SHP77 treated with DMSO at 0.1 percent for 48 hours (cell line): ENCODE measurements around the gene KCNK6.

Source experiments
- DNase-seq: peaks from one replicate; lab custom pipeline; 2025; lab: John Stamatoyannopoulos, UW

KCNK6 gene

DNA sequence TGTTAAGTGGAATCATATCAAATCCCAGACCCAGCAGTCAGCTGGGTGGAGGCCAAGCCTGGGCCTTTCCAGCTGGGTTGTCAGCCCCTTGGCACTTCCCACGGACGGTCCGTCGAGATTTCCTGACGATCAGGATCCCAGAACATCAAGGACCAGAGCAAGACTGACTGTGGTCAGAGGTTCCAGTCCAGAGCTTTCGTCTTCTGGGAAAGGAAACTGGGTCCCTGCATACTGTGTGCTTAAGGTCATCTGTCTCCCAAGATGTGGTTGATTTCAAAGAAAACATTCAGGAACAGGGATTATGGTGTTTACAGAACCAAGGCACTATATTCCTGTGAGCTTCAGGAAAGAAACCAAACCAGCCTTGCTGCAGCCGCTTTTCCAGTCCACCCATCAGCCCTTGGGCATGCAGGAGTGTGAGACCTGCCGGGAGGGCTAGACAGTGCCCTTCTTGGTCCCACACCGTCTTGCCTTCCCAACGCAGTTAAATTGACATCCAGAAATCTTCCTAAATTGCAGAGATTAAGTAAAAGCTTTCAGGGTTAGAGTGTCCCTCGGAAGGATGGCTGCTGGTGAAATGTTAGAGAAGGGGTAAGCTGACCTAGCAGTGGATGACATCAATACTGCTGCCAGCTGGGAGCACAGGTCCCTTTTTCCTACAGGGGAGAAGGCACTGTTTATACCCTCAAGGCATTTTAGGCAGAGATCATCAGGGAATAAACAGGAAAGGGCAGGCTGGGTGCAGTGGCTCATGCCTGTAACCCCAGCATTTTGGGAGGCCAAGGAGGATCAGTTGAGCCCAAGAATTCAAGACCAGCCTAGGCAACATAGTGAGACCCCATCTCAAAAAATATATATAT is 20.6 kb upstream of the KCNK6 start:
- DNase-seq = no peak

DNA sequence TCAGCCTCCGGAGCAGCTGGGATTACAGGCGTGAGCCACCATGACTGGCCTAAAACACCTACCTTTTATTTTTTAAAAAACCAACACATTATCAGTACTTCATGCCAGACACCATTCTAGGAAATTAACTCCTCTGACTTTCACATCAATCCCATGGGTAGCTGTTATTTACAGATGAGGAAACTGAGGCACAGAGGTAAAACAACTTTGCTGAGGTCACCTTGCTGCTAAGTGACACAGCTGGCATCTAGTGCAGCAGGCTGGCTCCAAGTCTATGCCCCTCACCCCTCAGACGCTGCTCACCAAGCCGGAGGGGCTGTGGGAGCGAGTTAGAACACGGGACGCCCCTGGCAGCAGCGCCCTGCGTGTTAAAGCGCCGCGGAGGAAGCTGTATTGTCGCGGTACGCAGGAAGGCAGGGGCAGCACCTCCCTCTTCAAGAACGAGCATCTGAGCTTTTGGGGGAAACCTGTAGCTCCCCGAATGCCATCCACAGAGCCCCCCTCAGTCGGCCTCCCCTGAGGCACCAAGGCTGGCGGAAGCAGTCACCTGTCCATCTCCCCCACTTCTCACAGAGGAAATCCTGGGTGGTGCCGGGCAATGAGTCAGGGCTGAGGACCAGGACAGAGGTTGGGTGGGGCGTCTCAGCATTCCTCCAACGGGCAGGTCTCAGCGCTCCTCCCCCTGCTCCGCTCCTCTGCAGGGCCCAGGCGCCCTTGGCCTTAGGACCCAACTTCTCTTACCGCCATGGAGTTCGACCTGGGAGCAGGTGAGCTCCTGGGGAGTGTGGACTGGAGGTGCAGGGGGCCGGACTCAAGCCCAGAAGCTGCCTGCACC is 15.9 kb upstream of the KCNK6 start, which contains the start of gene C19orf33:
C19orf33 (plus strand) TSS at position 735 of the 835 bp plus-strand sequence; CDS start at position 746, 11 bp downstream.
- no peak for DNase-seq

DNA sequence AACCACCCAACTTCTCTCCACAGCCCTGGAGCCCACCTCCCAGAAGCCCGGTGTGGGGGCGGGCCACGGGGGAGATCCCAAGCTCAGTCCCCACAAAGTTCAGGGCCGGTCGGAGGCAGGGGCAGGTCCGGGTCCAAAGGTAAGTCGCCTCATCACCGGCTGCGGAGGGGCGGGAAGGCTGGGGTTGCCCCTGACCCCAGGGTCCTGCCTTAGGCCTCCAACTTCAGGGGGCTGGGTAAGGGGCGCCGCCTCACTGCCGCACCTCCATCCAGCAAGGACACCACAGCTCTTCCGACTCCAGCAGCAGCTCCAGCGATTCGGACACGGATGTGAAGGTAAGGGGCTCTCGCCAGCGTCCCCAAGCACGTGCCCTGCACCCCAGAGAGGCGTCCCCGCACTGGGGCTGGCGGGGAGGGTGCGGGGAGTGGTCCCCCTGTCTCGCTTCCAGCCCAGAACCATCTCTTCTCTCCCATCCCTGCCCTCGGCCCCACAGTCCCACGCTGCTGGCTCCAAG is 15.2 kb upstream of the KCNK6 start:
- no peak for DNase-seq

DNA sequence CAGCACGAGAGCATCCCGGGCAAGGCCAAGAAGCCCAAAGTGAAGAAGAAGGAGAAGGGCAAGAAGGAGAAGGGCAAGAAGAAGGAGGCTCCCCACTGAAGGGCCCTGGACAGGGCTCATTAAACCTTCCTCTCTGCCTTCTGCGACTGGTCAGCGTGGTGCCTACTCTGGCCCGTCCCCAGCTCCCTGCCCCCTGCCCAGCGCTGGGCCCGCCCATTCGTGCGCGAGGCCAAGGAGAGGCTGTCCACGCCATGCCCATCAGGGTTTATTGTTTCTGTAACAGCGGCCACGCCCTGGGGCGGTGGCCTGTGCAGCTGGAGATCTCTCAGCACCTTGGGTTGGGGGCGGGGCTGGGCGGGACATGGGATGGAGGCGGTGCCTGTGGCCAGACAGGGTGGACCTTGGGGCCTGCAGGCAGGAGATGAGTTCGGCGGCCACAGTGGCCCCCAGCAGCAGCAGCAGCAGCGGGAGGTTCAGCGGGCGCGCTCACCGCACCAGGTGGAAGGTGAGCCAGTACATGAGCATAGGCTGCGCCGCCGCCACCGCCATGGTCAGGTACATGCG is 14.7 kb upstream of the KCNK6 start:
- DNase-seq = no peak

DNA sequence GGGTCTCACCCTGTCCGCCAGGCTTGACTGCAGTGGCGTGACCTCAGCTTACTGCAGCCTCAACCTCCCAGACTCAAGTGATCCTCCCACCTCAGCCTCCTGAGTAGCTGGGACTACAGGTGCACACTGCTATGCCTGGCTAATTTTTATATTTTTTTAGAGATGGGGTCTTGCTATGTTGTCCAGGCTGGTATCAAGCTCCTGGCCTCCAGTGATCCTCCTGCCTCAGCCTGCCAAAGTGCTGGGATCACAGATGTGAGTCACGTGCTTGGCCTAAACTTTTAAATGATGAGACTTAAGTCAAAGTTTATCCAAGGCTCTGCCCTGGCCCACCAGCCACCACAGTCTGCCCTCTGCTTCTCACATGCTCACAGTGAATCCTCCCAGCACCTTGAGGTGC is 13.4 kb upstream of the KCNK6 start:
- DNase-seq = no peak

DNA sequence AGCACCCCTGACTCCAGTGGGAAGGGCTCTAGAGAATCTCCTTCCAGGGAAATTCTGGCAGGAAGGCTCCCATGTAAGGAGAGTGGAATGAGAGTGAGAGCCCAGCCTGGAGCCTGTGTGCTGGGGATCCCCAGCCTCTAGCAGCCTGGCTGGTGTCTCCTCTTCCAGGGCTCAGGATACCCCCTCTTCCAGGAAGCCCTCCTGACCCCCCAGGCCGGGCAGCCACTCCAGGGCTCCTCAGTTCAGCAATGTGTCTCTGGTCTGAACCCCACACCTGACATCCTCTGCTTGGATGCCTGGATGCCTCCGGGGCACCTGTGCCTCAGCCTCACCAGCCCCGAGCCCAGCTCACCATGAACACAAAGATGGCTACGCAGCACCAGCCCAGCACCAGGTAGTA is 12.6 kb upstream of the KCNK6 start:
- no peak for DNase-seq

DNA sequence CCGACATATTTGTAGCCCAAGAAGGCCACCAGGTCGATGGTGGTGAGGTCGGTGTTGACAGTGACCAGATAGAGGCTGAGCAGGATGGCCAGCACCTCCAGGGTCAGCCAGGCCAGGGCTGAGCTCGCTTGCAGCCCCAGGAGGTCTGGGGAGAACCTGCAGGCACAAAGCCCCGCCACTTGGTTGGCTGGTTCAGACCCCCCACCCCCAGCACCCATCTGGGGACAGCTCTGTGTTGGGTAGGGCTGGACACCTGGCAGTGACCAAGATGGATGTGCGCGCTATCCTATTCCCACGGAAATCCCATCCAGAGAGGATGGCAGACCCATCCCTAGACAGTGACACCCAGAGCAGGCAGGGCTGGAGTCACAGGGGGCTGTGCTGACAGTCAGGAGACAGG is 12.0 kb upstream of the KCNK6 start:
- no peak for DNase-seq

DNA sequence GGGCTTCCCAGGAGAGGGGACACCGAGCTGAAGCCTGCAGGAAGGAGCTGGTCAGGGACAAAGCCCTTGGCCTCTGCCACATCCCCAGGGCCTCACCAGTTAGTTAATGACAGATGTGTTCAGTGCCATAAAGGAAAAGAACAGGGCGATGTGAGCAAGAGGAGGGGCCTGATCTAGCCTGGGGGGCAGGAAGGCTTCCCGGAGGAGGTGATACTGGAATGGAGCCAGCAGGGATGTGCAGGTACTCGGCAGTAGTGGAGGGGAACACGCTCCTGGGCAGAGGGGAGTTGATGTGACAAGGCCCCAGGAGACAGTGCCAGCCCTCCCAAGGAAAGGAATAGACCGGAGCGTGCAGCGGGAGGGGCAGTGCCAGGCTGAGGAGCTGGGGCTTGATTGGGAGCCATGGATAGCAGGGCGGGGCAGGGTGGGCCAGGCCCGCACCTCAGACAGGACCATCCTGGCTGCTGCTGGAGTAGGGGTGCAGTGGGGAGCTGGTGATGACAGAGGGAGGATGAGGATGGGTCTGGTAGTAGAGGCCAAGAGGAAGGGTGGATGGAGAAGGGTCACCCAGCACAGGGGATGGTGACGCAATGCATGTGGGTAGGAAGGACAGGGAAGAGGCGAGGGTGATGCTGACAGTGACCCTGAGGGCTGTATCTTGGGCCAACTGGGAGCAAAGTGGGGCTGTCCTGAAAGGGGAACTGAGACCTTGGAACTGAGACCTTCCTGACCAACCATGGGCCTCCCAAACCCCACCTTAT is 11.5 kb upstream of the KCNK6 start:
- DNase-seq = no peak

DNA sequence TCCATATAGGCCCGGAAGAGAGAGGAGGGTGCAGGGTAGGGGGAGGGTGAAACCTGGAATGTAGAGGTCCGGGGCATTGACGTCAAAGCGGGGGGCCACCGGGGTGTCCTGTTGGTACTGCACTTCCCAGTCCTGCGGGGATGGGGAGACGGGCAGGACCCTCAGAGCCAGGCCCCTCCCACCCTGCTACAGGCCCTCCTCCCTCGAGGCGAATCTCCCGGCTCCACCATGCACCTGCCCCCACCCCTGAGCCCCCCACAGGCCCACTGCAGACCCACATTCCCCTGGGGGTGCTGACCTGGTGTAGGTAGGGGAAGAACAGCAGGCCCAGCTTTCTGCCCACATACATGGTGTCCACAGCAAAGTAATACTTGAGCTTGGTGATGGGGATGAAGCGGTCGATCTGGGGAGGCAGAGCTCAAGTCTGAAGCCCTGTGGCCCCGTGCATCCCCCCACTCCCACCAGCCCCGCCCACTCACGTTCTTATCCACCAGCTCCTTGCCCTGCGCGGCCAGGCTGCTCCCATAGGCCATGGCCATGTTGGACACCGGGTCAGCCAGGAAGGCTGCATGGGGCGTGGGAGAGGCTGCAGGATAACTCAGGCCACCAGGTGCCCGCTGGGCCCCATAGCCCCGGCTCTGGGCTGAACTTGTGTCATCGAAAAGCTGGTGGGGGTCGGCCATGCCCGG is 10.6 kb upstream of the KCNK6 start:
- no peak for DNase-seq

DNA sequence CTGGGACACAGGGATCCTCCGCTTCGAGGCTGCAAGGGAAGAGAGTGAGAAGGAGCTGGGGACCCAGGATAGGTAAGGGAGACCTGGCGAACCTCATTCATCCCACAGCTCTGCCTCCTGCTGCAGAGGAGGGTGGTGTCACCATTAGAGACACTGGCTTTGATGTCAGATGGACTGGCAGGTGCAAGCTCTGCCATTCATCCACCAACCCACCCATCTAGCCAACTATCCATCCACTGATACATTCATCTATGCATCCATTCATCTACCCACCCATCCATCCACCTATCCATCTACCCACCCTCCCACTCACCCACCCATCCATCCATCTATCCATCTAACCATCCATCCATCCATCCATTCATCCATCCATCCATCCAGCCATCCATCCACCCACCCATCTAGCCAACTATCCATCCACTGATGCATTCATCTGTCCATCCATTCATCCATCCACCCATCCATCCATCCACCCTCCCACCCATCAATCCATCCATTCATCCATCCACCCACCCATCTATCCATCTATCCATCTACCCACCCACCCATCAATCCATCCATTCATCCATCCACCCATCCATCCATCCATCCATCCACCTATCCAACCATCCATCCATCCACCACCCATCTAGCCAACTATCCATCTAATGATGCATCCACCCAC is 9.9 kb upstream of the KCNK6 start:
- DNase-seq = no peak

DNA sequence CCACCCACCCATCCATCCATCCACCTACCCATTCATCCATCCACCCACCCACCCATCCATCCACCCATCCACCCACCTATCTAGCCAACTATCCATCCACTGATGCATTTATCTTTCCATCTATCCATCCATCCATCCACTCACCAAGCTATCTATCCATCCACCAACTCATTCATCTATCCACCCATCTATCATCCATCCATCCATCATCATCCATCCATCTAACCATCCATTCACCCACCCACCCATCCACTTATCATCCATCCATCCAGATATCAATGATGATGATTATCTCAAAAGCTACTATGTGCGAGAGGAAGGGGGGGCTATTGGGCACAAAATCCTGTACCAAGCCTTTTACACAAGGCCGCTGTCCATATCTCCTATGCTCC is 9.4 kb upstream of the KCNK6 start:
- DNase-seq = no peak

DNA sequence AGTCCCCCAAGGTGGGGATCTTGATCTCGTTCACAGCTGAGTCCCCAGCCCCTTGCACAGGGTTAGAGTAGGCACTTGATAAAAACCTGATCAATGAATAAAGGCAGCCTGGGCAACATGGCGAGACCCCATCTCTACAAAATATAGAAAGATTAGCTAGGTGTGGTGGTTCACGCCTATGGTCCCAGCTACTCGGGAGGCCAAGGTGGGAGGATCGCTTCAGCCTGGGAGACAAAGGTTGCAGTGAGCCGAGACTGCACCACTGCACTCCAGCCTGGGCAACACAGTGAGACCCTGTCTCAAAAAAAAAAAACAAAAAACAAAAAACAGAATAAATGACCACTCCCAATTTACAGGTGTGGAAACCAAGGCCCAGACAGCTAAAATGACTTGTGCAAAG is 8.7 kb upstream of the KCNK6 start:
- DNase-seq = no peak

DNA sequence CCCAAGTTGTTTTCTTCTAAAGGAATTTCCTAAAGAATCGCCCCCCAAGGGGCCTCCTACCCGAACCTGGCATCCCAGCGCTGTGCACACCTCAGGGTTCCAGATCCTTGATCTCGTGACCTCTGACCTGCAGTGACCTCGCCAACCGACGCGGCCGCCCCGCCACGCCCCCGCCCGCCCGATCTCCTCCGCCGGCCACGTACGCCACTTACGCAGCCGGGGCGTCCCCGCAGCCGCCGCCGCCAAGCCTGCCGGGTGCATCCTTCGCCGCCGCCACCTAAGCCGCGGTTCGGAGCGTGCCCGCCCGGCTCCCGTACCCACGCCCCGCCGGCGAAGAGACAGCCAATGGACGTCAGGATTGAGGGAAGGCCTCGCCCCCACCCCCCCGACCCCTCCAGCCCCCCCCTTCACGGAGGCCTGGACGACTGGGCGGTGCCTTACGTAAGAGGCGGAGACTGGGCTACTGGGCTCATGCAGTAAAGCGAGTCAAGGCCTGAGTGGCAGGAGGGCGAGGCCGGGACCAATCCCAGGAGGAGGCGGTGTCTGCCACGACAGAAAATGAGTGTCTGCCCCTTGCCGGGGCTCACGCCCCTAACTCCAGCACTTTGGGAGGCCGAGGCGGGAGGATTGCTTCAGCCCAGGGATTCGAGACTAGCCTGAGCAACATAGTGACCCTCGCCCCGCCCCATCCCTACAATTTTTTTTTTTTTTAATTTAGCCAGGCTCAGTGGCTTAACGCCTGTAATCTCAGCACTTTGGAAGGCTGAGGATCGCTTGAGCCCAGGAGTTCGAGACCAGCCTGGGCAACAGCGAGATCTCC is 3.8 kb upstream of the KCNK6 start, which contains the start of gene YIF1B:
YIF1B (minus strand) TSS at position 291 of the 820 bp plus-strand sequence; CDS start at position 261, 30 bp downstream.
- DNase-seq = peak; percentile 99

DNA sequence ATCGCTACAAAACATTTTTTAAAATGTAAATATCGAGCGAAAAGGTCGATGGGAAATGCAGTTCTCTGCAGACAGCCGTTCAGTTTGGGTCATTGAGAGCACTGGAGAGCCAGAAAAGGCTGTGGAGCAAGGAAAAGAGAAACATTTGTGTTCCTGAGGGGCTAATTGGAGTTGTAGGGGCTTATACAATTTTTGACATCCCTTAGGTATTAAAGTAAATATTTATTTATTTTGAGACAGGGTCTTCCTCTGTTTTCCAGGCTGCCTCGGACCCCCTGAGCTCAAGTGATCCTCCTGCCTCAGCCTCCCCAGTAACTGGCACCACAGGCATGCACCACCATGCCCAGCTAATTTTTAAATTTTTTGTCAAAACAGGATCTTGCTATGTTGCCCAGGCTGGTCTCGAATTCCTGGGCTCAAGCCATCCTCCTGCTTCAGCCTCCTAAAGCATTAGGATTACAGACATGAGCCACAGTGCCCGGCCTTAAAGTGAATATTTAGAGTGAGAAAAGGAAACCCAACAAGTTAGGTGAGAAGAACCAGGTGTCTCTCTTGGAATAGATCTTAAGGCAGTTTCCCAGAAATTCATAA is 3.1 kb upstream of the KCNK6 start:
- no peak for DNase-seq

DNA sequence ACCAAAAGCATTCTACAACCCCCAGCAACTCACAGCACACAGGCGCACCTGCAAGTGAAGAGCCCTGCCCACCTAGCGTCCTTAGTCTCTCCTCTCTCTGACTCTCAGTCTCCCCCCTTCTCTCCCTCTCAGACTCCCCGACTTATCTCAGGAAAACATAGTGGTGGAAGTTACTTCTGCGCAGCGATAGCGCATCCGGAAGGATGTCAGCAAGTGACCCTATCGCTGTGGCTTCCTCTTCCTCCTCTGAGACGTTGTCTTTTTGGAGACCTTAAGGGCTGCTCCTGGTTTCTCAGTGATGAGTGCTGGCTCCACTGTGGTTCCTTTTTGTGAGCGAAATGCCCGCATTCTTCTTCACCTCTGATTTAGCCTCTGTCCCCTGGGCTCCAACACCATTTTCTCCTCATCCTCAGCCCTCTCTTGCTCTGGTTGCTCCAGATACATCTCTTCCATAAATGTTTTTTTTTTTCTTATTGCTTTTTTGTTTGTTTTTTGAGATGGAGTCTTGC is 2.5 kb upstream of the KCNK6 start:
- no peak for DNase-seq

DNA sequence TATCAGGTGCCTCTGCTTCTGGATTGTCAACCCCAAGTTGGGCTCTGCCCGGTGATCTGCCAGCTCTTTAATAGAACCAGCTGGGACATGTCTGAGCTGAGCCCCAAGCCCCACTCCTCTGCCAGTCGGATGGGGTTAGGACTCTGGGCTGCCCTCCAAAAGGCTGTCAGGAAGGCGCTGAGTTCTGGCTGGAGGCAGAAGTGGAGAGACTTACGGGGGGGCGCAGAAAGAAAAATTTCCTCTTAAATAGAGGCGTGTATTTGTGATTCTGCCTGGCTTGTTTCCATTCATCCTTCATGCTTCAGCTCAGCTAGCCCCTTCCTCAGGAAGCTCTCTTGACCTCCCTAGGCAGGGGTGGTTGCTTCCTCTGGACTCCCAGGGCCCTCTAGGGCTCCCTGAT is 985 bp upstream of the KCNK6 start:
- DNase-seq = no peak

DNA sequence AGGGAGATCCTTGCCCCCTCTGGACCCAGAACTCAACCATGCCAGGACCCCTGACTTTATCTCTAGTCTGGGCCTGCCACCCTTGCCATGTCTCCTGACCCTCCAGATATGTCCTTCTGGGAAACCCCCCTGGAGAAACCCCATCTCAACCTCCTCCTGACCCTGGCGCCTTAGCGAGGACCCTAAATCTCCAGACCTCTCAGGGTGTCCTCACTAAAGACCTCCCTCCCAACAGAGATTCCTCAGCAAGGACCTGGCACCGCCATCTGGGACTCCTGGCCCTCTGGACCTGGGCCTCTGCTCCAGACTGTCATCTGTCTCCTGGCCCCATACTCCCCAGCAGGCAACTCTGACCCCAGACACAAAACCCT is 1.3 kb downstream of the KCNK6 start:
- DNase-seq = no peak

DNA sequence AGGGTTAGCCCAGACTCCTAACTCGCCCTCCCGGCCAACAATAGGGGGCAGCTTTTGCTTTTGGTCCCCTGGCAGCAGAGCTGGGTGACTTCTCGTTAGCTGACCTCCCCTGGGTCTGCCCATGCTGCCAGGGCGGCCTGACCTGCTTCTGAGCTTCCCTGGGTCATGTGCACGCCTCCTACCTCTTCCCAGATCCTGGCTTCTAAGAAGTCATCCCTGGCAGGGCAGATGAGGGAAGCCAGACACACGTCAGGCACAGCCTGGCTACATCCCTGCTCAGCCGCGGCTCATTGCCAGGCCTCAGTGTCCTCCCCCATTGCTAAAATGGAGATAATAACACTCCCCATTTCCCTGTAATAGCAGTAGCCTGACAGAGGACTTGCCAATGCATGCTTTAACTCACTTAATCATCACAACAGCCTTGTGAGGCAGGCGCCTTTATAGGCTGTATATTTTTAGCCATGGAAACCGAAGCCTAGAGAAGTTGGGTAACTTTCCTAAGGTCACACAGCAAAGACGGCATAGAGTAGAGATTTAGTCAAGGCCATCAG is 2.1 kb downstream of the KCNK6 start:
- DNase-seq = no peak

DNA sequence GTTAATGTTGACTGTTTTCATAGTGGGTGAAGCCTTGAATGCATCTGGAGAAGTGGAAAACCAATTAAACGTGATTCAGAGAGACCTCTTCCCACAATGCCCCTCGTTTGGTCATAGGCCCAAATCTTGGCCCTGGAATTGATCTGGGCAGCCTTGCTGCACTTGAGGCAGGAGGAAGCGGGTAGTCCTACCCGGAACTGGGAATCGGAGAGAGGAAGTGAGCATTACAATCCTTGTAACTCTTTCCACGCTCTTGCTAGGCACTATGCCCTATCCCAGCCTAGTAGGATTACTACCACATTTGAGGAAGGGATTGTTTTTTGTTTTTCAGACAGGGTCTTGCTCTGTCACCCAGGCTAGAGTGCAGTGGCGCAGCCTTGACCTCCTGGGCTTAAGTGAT is 3.6 kb downstream of the KCNK6 start:
- DNase-seq = no peak
